Testis (tissue), 3 donors: ENCODE data around the gene DACT1. TPM values are rescaled to one million over a fixed set of nuclear protein-coding genes. Genes with fewer than 3 reads are reported as not detected.

ENCODE experiments used
- DNase-seq: peaks from one replicate; pipeline ENCODE4 v3.0.0-alpha.2; 2019
- H3K27ac ChIP-seq, 2 donors: fragments of 200-600 bp; sonication (generic); one replicate each; pipeline ENCODE4 v1.5.1; 2019
- H3K27me3 ChIP-seq: fragments of 200-600 bp; sonication (generic); one replicate; pipeline ENCODE4 v1.5.1; 2019
- H3K36me3 ChIP-seq: fragments of 200-600 bp; sonication (generic); one replicate; pipeline ENCODE4 v1.5.1; 2017; ENCODE audit warnings: low read depth; ENCODE audit errors: missing control alignments
- H3K4me1 ChIP-seq: fragments of 200-600 bp; sonication (generic); one replicate; pipeline ENCODE4 v1.5.1; 2019
- H3K4me3 ChIP-seq, 2 donors: fragments of 200-600 bp; sonication (generic); one replicate each; pipeline ENCODE4 v1.5.1; 2017 to 2019
- H3K9me3 ChIP-seq: fragments of 200-600 bp; sonication (generic); one replicate; pipeline ENCODE4 v1.5.1; 2017
- CTCF ChIP-seq, 3 experiments: fragments of 450-650 bp in 2 of 3; fragments of 200-600 bp in 1 of 3; sonication (generic) in 1 of 3; IDR thresholded peaks; one replicate each; pipeline ENCODE4 v1.5.1; 2016 to 2019; ENCODE audit warnings: antibody characterized with exemption in 3 of 3, mild to moderate bottlenecking in 2 of 3, moderate library complexity in 1 of 3
- POLR2A ChIP-seq: fragments of 450-650 bp; IDR thresholded peaks from one replicate; pipeline ENCODE4 v1.6.1; 2017; ENCODE audit warnings: antibody characterized with exemption, mild to moderate bottlenecking, moderate library complexity
- WGBS, 2 donors: methylation state at CpG; one replicate each; pipeline ENCODE4 v1.1.5; 2018; 5-methylcytosine and 5-hydroxymethylcytosine counted together
- intact Hi-C: fragments of 100-400 bp; cut with DNase I; formaldehyde crosslinking; loops from one replicate; pipeline ENCODE4 v1.15.1; 2023; ENCODE audit warnings: low total_unique reads
- polyA plus RNA-seq: library from polyadenylated mRNA; stranded (reverse); fragments of 350-450 nt; fragmentation: Illumina TruSeq; extraction: RNeasy Lipid Tissue Mini Kit (QIAGEN cat#74804); gene quantifications from one replicate; pipeline ENCODE4 v1.2.3, GENCODE V29; 2014; ENCODE audit warnings: low read depth, low replicate concordance; ENCODE audit not compliant: insufficient read depth
- total RNA-seq, 2 donors: library from RNA; depleted of rRNA; stranded (reverse); fragments of >200 nt; gene quantifications; one replicate each; pipeline ENCODE4 v1.2.3, GENCODE V29; 2016

Gene DACT1
- total and polyA plus RNA-seq, 3 donors from 2014 or later = 21.7 to 25.0 (median 24.0) TPM

- H3K4me3 ChIP-seq = no peak overlapping the region
- DNase-seq = no peak
Observed at GRCh38 chr14:58677001-58677400, 39.2 kb downstream of the DACT1 start.

GRCh38 chr14:58677517-58677916 lies 39.8 kb downstream of the DACT1 start:
- no peaks in the 10 kb centered on the region for H3K9me3 ChIP-seq
- no peak overlapping the region for H3K4me3 ChIP-seq
- H3K27ac ChIP-seq = no peak overlapping the region
- no peaks in the 10 kb centered on the region for H3K4me1 ChIP-seq
- TF ChIP-seq POLR2A (no peak), CTCF (IDR thresholded peaks at IDR 0.05) (no peak)
- 89 to 92% methylated on average over 4 of the region's 4 CpGs for WGBS, 2 donors
- no peaks in the 10 kb centered on the region for H3K27me3 ChIP-seq
- intact Hi-C loops = no loop called here
- no peak for DNase-seq
- H3K36me3 ChIP-seq = no peaks in the 10 kb centered on the region

More at GRCh38 chr14:58677001-58677400, 39.2 kb downstream of the DACT1 start:
- intact Hi-C loops = no loop called here
- WGBS, 2 donors = 68 to 83% methylated on average over 5 of the region's 5 CpGs
- Histone ChIP-seq H3K36me3 (no peaks in the 10 kb centered on the region), H3K27me3 (no peaks in the 10 kb centered on the region), H3K4me1 (no peaks in the 10 kb centered on the region), H3K27ac (no peak overlapping the region), H3K9me3 (no peaks in the 10 kb centered on the region)
- TF ChIP-seq CTCF (IDR thresholded peaks at IDR 0.05) = no peak
- TF ChIP-seq POLR2A = no peak

- Histone ChIP-seq H3K9me3 (no peaks in the 10 kb centered on the region), H3K4me3 (no peak overlapping the region), H3K27ac (no peak overlapping the region), H3K4me1 (no peaks in the 10 kb centered on the region), H3K36me3 (no peaks in the 10 kb centered on the region), H3K27me3 (no peaks in the 10 kb centered on the region)
- no peak for DNase-seq
- intact Hi-C loops = no loop called here
- 89 to 100% methylated on average over 1 of the region's 1 CpG for WGBS, 2 donors
- no peak for TF ChIP-seq CTCF (IDR thresholded peaks at IDR 0.05)
- no peak for TF ChIP-seq POLR2A
Observed at GRCh38 chr14:58677996-58678395, 40.2 kb downstream of the DACT1 start.

DNA sequence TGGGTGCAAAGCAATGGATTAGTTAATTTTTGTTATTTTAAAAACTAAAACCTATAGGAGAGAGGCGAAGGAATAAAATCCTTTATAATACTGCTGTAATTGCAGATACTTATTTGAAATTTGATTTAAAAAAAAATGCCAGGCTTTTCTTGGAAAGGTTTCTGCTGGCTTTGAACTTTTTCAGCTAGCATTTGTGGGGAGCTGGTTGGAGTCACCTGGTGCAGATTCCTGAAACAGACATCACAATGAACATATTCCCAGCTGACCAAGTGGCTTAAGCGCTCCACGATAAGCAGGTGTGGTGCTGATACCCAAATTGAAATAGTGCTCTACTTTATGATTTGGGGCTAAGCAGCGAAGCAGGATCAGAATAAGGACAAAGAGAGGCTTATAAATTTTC lies 42.9 kb downstream of the DACT1 start:
- intact Hi-C loops = no loop called here
- Histone ChIP-seq H3K4me1 (no peaks in the 10 kb centered on the region), H3K9me3 (no peaks in the 10 kb centered on the region), H3K4me3 (no peak overlapping the region), H3K27me3 (no peaks in the 10 kb centered on the region), H3K36me3 (no peaks in the 10 kb centered on the region), H3K27ac (no peak overlapping the region)
- TF ChIP-seq CTCF (IDR thresholded peaks at IDR 0.05) (no peak), POLR2A (no peak)
- 91 to 98% methylated on average over 4 of the region's 4 CpGs for WGBS, 2 donors
- DNase-seq = no peak

GRCh38 chr14:58687232-58687795 lies 49.6 kb downstream of the DACT1 start:
- TF ChIP-seq POLR2A (no peak), CTCF (IDR thresholded peaks at IDR 0.05) (no peak)
- no peak overlapping the region for H3K27ac ChIP-seq
- intact Hi-C loops = no loop called here
- H3K4me1 ChIP-seq = no peaks in the 10 kb centered on the region
- no peaks in the 10 kb centered on the region for H3K36me3 ChIP-seq
- WGBS, 2 donors = 84 to 94% methylated on average over 20 to 21 of the region's 27 CpGs
- H3K9me3 ChIP-seq = no peaks in the 10 kb centered on the region
- DNase-seq = no peak
- H3K4me3 ChIP-seq = no peak overlapping the region
- no peaks in the 10 kb centered on the region for H3K27me3 ChIP-seq
